ENCODE results near the gene MAN1A1. TPM values are rescaled to one million over a fixed set of nuclear protein-coding genes. Genes with fewer than 3 reads are reported as not detected.

The MAN1A1 gene
- total RNA-seq, 1 donor from 2014 or later: 75.5 TPM

DNA sequence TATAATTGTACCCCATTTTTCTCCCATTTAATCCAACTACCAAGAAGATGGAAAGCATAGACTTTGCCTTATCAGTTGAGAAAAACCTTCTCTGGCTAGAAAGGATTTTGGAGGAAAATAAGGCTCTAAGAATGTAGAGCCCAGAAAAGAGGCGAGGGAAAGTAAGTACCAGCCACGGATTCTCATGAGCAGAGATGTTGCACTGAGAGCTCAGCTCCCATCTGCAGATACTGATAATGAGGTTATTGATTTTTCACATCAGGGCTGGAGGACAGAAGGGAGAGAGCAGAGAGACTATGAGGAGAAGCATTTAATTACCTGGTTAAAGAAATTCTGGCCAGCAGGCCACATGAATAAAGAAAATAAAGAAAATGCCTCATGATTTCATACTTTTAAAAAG, 166.7 kb downstream of the MAN1A1 start:
- H3K36me3 ChIP-seq: peaks cover 13 to 20% of the 10 kb centered on the region in 2 donors
- intact Hi-C loops (cut with DNase I): no loop called here

DNA sequence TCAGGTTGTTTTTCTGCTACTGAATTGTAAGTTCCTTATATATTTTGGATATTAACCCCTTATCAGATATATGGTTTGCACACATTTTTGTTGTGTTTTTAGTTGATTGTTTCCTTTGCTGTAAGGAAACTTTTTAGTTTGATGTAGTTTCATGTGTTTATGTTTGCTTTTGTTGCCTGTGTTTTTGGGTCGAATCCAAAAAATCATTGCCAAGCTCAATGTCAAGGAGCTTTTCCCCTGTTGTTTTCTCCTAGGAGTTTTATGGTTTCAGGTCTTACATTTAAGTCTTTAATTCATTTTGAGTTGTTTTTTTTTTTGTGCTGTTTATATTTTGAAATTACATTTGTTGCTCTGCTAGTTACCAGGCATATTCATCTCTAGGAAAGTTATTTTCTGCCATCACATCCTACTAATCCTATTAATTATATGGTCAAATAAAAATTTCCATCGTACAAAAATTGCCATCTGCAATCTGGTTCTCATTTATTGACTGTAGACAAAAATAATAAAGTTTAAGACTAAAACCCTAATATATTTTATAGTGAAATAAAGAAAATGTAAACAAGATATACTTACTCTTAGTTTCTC, 167.3 kb downstream of the MAN1A1 start:
- no peak overlapping the region for H3K4me3 ChIP-seq
- DNase-seq (ENCODE audit: low spot score in 2 of 2): no peak
- H3K9me3 ChIP-seq: no peaks in the 10 kb centered on the region
- intact Hi-C loops (cut with DNase I): no loop called here
- H3K27me3 ChIP-seq: no peaks in the 10 kb centered on the region
- TF ChIP-seq, protein P1, sequence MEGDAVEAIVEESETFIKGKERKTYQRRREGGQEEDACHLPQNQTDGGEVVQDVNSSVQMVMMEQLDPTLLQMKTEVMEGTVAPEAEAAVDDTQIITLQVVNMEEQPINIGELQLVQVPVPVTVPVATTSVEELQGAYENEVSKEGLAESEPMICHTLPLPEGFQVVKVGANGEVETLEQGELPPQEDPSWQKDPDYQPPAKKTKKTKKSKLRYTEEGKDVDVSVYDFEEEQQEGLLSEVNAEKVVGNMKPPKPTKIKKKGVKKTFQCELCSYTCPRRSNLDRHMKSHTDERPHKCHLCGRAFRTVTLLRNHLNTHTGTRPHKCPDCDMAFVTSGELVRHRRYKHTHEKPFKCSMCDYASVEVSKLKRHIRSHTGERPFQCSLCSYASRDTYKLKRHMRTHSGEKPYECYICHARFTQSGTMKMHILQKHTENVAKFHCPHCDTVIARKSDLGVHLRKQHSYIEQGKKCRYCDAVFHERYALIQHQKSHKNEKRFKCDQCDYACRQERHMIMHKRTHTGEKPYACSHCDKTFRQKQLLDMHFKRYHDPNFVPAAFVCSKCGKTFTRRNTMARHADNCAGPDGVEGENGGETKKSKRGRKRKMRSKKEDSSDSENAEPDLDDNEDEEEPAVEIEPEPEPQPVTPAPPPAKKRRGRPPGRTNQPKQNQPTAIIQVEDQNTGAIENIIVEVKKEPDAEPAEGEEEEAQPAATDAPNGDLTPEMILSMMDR (IDR thresholded peaks at IDR 0.05): no peak
- H3K4me1 ChIP-seq: peaks cover 0 to 4% of the 10 kb centered on the region in 2 donors
- no peak overlapping the region for H3K27ac ChIP-seq
- peaks cover 11 to 20% of the 10 kb centered on the region in 2 donors for H3K36me3 ChIP-seq

More for the DNA sequence above, 166.7 kb downstream of the MAN1A1 start:
- DNase-seq (ENCODE audit: low spot score in 2 of 2): no peak
- no peaks in the 10 kb centered on the region for H3K27me3 ChIP-seq
- TF ChIP-seq, protein P1 (IDR thresholded peaks at IDR 0.05): no peak
- H3K4me3 ChIP-seq: no peak overlapping the region
- no peaks in the 10 kb centered on the region for H3K9me3 ChIP-seq
- no peak overlapping the region for H3K27ac ChIP-seq
- peaks cover 0 to 4% of the 10 kb centered on the region in 2 donors for H3K4me1 ChIP-seq

DNA sequence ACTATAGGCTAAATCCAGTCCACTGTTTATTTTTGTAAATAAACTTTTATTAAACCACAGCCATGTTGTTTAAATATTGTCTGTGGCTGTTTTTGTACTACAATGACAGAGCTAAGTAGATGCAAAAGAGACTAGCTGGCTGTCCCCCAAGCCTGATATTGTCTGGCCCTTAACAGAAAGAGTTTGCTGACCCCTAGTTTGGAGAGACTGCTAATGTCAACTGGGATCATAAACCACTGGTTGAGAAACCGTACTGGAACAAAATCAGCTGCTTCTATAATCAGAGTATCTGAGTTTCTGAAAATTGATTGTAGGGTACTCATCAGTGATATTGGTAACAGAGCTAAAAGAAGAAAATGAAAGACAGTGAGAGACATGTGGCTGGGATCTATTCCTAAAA, 168.5 kb downstream of the MAN1A1 start:
- TF ChIP-seq, protein P1 (IDR thresholded peaks at IDR 0.05): no peak
- Histone ChIP-seq H3K36me3 (peaks cover 10 to 16% of the 10 kb centered on the region in 2 donors), H3K4me3 (no peak overlapping the region), H3K27me3 (no peaks in the 10 kb centered on the region), H3K4me1 (peaks cover 0 to 7% of the 10 kb centered on the region in 2 donors), H3K27ac (no peak overlapping the region), H3K9me3 (no peaks in the 10 kb centered on the region)
- no peak for DNase-seq (ENCODE audit: low spot score in 2 of 2)
- intact Hi-C loops (cut with DNase I): no loop called here

DNA sequence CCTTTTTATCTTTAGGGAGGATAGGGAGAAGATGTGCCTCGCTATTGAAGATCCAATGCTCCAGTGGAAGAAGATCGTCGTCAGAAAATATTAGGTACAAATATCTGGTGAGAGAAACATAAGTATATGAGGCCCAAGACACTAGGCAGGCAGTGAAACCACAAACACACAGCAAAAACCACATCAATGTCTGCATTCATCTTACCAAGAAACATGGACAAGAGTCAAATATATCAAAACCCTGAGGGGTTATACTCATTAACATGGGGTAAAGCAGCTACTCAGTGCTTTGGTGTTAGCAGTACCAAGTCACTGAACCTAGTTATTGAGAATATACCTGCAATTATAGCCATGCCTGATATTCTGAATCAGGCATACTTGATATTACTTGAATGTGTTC, 169.7 kb downstream of the MAN1A1 start:
- H3K36me3 ChIP-seq: peaks cover 10% of the 10 kb centered on the region in 2 donors
- H3K9me3 ChIP-seq: no peaks in the 10 kb centered on the region
- H3K4me3 ChIP-seq: no peak overlapping the region
- no peak for DNase-seq (ENCODE audit: low spot score in 2 of 2)
- no peaks in the 10 kb centered on the region for H3K27me3 ChIP-seq
- TF ChIP-seq, protein P1 (IDR thresholded peaks at IDR 0.05): no peak
- H3K4me1 ChIP-seq: peaks cover 0 to 12% of the 10 kb centered on the region in 2 donors
- intact Hi-C loops (cut with DNase I): no loop called here
- H3K27ac ChIP-seq: no peak overlapping the region

DNA sequence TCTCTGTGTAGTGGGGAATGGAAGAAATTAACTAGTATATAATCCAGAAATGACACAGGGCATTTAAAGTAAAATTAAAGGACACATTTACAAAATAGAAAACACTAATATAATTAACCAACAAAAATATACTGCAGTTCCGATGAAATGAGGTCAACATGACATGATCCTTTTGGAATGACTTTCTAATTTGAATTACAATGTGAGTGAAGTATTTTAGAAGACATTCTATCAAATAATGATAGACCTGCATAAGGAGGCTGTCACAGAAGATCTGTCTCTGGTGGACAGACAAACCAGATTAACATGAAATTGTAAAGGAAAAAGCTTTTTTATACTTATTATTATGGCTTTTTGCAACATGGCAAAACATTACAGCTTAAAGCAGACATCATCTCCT, 170.5 kb downstream of the MAN1A1 start:
- no peak for DNase-seq (ENCODE audit: low spot score in 2 of 2)
- TF ChIP-seq, protein P1 (IDR thresholded peaks at IDR 0.05): no peak
- intact Hi-C loops (cut with DNase I): no loop called here
- no peaks in the 10 kb centered on the region for H3K27me3 ChIP-seq
- no peak overlapping the region for H3K27ac ChIP-seq
- peaks cover 10% of the 10 kb centered on the region in 2 donors for H3K36me3 ChIP-seq
- peaks cover 0 to 12% of the 10 kb centered on the region in 2 donors for H3K4me1 ChIP-seq
- H3K4me3 ChIP-seq: no peak overlapping the region
- H3K9me3 ChIP-seq: no peaks in the 10 kb centered on the region
